Left lung (tissue), 10 donors: ENCODE measurements around the gene ASTN1. TPM values are rescaled to one million over a fixed set of nuclear protein-coding genes. Genes with fewer than 3 reads are reported as not detected.
A peak's percentile ranks its signal among the peaks of the same experiment; 100 is the strongest.

Experiments used
- ATAC-seq: fragments of 200-7000 bp; cut with Tn5 transposase; one replicate; pipeline ENCODE4 v1.9.1; 2020; ENCODE audit warnings: moderate library complexity
- DNase-seq, 4 donors: peaks; one replicate each; pipeline ENCODE4 v3.0.0-alpha.2; 2013 to 2020
- H3K27ac ChIP-seq, 2 donors: fragments of 200-600 bp; sonication (generic) in 1 of 2; one replicate each; pipeline versions ENCODE4 v1.5.0 to v1.8.0; 2020 to 2021
- H3K27me3 ChIP-seq, 2 donors: fragments of 200-600 bp; sonication (generic) in 1 of 2; one replicate each; pipeline versions ENCODE4 v1.5.0 to v1.8.0; 2020 to 2021
- H3K36me3 ChIP-seq, 2 donors: fragments of 200-600 bp; sonication (generic) in 1 of 2; one replicate each; pipeline versions ENCODE4 v1.5.0 to v1.8.0; 2020 to 2021
- H3K4me1 ChIP-seq, 2 donors: fragments of 200-600 bp; one replicate each; pipeline ENCODE4 v1.8.0; 2021
- H3K4me3 ChIP-seq, 2 donors: fragments of 200-600 bp; sonication (generic) in 1 of 2; one replicate each; pipeline versions ENCODE4 v1.5.0 to v1.8.0; 2020 to 2021; ENCODE audit warnings: mild to moderate bottlenecking in 1 of 2
- H3K9me3 ChIP-seq, 2 donors: fragments of 200-600 bp; sonication (generic) in 1 of 2; one replicate each; pipeline versions ENCODE4 v1.5.0 to v1.8.0; 2020 to 2021
- intact Hi-C, 2 donors: fragments of 100-400 bp; cut with DNase I; formaldehyde crosslinking; loops; one replicate each; pipeline versions ENCODE4 v1.11.2 to v1.14.2; 2022
- polyA plus RNA-seq, 6 donors: library from polyadenylated mRNA; unstranded; fragments of 120-200 nt; gene quantifications; one replicate each; pipeline ENCODE4 v1.2.1, GENCODE V29; 2013; ENCODE audit not compliant: insufficient read length in 6 of 6
- total RNA-seq, 2 donors: library from RNA; stranded (reverse); fragmentation: NEBNext Ultra II Directional; extraction: Animal tissue kit (Norgen Biotek cat#: 25700); gene quantifications; one replicate each; pipeline ENCODE4 v1.2.1, GENCODE V29; 2021
- TF ChIP-seq, protein P1 (sequence below), 2 donors: fragments of 200-600 bp; sonication (generic) in 1 of 2; IDR thresholded peaks; one replicate each; pipeline versions ENCODE4 v1.5.0 to v1.8.0; 2021; ENCODE audit warnings: antibody characterized with exemption in 2 of 2
- donor health status: DM: no; HTN: yes; CAD: no.
- donor health status: DM: no; HTN: no; CAD: no.

Gene ASTN1
- total and polyA plus RNA-seq, 8 donors = 0.10 to 3.1 (median 2.2) TPM

DNA sequence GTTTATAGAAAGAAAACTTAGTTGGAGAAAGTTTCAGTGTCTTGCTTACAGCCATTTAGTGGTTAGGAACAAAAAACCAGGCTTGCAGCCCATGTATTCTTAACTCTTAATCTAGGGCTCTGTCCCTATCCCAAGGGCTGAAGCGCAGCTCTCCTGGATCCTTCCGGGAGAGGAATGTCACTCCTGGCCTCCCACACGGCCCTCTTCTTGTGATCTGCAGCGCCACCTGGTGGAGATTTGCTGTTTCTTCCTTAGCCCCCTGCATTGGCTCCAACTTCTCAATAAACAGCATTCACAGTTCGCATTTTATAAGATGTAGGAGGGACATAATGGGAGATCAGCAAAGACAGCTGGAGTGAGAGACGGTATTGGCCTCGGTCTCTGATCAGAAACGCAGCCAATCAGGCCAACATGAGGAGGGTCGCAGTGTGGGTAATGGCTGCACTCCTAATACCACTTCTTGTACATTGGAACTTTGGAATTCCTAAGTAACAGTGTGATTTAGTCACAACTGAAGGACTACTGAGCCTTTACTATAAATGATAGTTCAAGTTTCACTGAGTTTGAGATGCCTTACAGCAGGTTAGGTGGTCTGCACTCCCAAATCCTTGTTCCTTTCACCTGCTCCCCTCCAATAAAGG, 283.4 kb downstream of the ASTN1 start:
- no peaks in the 10 kb centered on the region for H3K4me1 ChIP-seq
- H3K27ac ChIP-seq = no peak overlapping the region
- H3K36me3 ChIP-seq = no peaks in the 10 kb centered on the region
- no peaks in the 10 kb centered on the region for H3K27me3 ChIP-seq
- DNase-seq (peak in 3 of 4 donors; percentile 56 to 79 (median 60)), ATAC-seq (peak; percentile 93)
- H3K4me3 ChIP-seq = no peak overlapping the region
- intact Hi-C loops = no loop called here
- TF ChIP-seq, protein P1, sequence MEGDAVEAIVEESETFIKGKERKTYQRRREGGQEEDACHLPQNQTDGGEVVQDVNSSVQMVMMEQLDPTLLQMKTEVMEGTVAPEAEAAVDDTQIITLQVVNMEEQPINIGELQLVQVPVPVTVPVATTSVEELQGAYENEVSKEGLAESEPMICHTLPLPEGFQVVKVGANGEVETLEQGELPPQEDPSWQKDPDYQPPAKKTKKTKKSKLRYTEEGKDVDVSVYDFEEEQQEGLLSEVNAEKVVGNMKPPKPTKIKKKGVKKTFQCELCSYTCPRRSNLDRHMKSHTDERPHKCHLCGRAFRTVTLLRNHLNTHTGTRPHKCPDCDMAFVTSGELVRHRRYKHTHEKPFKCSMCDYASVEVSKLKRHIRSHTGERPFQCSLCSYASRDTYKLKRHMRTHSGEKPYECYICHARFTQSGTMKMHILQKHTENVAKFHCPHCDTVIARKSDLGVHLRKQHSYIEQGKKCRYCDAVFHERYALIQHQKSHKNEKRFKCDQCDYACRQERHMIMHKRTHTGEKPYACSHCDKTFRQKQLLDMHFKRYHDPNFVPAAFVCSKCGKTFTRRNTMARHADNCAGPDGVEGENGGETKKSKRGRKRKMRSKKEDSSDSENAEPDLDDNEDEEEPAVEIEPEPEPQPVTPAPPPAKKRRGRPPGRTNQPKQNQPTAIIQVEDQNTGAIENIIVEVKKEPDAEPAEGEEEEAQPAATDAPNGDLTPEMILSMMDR (IDR thresholded peaks at IDR 0.05) = peak; percentile 77 to 82
- H3K9me3 ChIP-seq = no peaks in the 10 kb centered on the region

DNA sequence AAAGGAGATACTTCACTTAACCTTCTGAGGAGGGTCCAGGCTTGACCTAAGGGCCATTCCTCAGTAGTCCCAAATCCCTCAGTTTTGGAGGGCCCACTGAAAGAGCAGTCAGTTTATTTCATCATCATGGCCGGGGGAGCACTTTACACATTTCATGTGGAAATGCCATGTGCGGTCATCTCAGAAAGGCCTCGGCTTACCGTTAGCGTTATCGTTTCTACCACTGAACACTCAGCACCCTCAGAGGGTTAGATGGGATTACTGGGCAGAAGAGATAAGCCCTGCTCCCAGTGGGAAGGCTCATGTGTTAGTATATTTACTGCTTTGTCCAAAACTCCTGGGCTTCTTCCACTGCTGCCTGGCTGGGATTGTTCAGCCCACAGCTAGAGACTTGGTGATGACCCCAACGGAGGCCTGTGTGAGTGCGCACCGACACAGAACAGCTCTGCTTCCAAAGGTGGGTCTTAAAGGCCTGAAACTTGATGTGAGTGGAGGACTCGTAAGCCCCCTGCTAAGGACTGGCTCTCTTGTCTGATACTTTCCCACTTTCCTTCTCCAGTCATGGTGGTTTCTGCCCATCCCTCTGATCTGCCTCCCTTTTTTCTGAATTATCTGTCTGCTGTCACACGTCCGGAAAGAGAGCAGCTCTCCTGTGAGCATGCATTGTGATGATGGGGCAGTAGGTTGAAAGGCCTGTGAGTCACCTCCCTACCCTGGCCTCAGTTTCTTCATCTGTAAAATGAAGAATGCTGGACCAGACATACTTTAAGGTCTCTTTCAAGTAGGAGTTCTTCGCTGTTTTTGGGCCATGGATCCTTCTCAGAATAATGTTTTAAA, 284.5 kb downstream of the ASTN1 start:
- intact Hi-C loops = loop anchor here in 1 of 2 donors (10.0 kb wide), 1 partner anchor 325 kb away; no protein-coding TSS in a partner anchor
- DNase-seq = no peak
- H3K9me3 ChIP-seq = no peaks in the 10 kb centered on the region
- H3K4me1 ChIP-seq = no peaks in the 10 kb centered on the region
- H3K36me3 ChIP-seq = no peaks in the 10 kb centered on the region
- no peak for ATAC-seq
- no peak overlapping the region for H3K4me3 ChIP-seq
- TF ChIP-seq, protein P1 (IDR thresholded peaks at IDR 0.05) = no peak
- no peak overlapping the region for H3K27ac ChIP-seq
- H3K27me3 ChIP-seq = no peaks in the 10 kb centered on the region

DNA sequence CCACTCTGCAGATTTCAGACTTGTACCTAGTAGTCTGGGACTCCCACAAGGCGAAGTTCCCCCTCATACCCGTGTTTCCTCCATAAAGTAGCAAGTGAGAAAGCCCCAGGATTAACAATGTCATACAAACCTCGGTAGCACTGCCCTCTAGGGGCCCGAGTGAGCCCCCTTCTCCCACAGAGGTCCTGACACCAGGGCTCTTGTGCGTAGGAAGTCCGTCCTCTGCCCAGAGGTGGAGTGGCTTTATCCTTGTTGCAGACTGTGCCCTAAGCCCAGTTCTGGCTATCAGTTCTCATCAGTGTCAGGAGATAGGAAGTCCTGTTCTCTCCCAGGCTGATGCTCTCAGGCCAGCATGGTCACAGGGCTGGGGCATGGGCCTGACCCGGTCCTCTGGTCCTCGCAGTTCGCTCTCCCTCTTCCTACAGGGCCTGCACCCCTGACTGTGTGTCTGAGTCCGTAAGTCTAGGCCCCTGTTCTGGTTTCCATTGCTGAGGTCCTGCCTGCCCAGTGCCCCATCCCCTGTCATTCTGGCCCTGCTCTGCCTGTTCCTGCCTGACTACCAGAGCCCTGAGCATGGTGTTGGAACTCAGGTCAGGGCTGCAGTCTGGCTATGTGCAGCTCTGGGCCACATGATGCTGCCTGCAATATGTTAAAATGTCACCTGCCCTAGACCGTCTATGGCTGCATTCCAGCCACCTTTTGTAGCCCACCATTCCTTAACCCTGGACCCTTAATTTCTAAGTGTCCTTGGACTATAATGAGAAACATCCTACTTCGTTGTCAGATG, 285.6 kb downstream of the ASTN1 start:
- Histone ChIP-seq H3K36me3 (no peaks in the 10 kb centered on the region), H3K9me3 (no peaks in the 10 kb centered on the region), H3K4me3 (no peak overlapping the region), H3K27me3 (no peaks in the 10 kb centered on the region), H3K27ac (no peak overlapping the region), H3K4me1 (no peaks in the 10 kb centered on the region)
- intact Hi-C loops = loop anchor here in 1 of 2 donors (10.0 kb wide), 1 partner anchor 324 kb away; no protein-coding TSS in a partner anchor
- DNase-seq (no peak), ATAC-seq (no peak)
- TF ChIP-seq, protein P1 (IDR thresholded peaks at IDR 0.05) = no peak

DNA sequence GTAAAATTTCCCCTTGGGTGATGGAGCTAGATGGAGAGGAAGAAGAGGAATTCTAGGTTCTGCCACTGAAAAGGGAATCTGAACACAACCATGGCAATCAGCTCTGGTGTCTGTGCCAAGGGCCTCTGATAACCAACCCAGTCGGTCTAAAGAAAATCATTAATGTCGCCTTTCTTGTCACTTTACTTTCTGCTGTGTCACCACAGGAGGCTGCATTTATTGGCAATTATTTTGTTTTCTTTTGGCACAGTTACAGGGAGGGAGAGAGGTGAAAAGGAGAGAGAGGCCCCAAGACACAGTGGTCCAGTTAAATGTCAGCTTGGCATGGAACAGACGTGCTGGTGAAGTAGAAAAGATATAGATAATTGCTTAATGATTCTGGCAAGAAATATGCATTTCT, 287.0 kb downstream of the ASTN1 start:
- Histone ChIP-seq H3K27me3 (no peaks in the 10 kb centered on the region), H3K9me3 (no peaks in the 10 kb centered on the region), H3K27ac (no peak overlapping the region), H3K4me1 (no peaks in the 10 kb centered on the region), H3K4me3 (no peak overlapping the region), H3K36me3 (no peaks in the 10 kb centered on the region)
- DNase-seq (no peak), ATAC-seq (no peak)
- intact Hi-C loops = loop anchor here in 1 of 2 donors (10.0 kb wide), 1 partner anchor 323 kb away; no protein-coding TSS in a partner anchor
- TF ChIP-seq, protein P1 (IDR thresholded peaks at IDR 0.05) = no peak
